ENCODE measurements around the gene RBL2. TPM values are rescaled to one million over a fixed set of nuclear protein-coding genes. Genes with fewer than 3 reads are reported as not detected.

Gene RBL2
- total and polyA plus RNA-seq, 9 of the 15 experiments (the other 6 are each of a cell fraction or from before 2014, with no cell fraction given), result 7.8 to 76.3 (median 28.5) TPM

GRCh38 chr16:53502331-53503269 lies 68.3 kb downstream of the RBL2 start, which contains the start of gene AKTIP (continued):
- no peak for TF ChIP-seq NKRF (IDR thresholded peaks at IDR 0.05; ENCODE audit: borderline replicate concordance)
- TF ChIP-seq HDAC3 (IDR thresholded peaks at IDR 0.05; ENCODE audit: borderline replicate concordance, partially characterized antibody), result no peak
- no peak for TF ChIP-seq MIER1 (IDR thresholded peaks at IDR 0.05; ENCODE audit: low read depth)
- no peak for TF ChIP-seq ZNF347 (CRISPR knock-in tag; IDR thresholded peaks at IDR 0.05; ENCODE audit: low read depth)
- peak; percentile 64 for TF ChIP-seq ZNF740 (CRISPR knock-in tag; IDR thresholded peaks at IDR 0.05)
- no peak for TF ChIP-seq ZNF740 (tag; IDR thresholded peaks at IDR 0.05)
- no peak for TF ChIP-seq TRIM25 (IDR thresholded peaks at IDR 0.05; ENCODE audit: borderline replicate concordance)
- TF ChIP-seq ELF4 (CRISPR knock-in tag; IDR thresholded peaks at IDR 0.05), result no peak
- no peak for TF ChIP-seq CEBPG (CRISPR knock-in tag; IDR thresholded peaks at IDR 0.05)
- peak in 1 of 2 experiments; percentile 31; a peak in 1 of 4 replicates for TF ChIP-seq CEBPG (tag; conservative IDR thresholded peaks at IDR 0.05 in 1 of 2, IDR thresholded peaks at IDR 0.05 in 1 of 2)
- no peak for TF ChIP-seq THAP7 (CRISPR knock-in tag; IDR thresholded peaks at IDR 0.05)
- peak; percentile 24; the same call in 1 of the 2 replicates for TF ChIP-seq SIN3B (IDR thresholded peaks at IDR 0.05; ENCODE audit: low read depth)
- TF ChIP-seq LARP7 (IDR thresholded peaks at IDR 0.05), result no peak
- TF ChIP-seq ZBTB5 (IDR thresholded peaks at IDR 0.05), result no peak
- no peak for TF ChIP-seq HNRNPH1 (optimal IDR thresholded peaks at IDR 0.05; ENCODE audit: low read depth, low read length)
- no peak for TF ChIP-seq LEF1 (IDR thresholded peaks at IDR 0.05)
- TF ChIP-seq SFPQ (IDR thresholded peaks at IDR 0.05; ENCODE audit: low read depth, low read length), result no peak
